ENCODE data around the gene STK11IP. TPM values are rescaled to one million over a fixed set of nuclear protein-coding genes. Genes with fewer than 3 reads are reported as not detected.

The STK11IP gene
- total and polyA plus RNA-seq, 9 of the 15 experiments (the other 6 are each of a cell fraction or from before 2014, with no cell fraction given), result 0.52 to 21.7 (median 5.6) TPM

DNA sequence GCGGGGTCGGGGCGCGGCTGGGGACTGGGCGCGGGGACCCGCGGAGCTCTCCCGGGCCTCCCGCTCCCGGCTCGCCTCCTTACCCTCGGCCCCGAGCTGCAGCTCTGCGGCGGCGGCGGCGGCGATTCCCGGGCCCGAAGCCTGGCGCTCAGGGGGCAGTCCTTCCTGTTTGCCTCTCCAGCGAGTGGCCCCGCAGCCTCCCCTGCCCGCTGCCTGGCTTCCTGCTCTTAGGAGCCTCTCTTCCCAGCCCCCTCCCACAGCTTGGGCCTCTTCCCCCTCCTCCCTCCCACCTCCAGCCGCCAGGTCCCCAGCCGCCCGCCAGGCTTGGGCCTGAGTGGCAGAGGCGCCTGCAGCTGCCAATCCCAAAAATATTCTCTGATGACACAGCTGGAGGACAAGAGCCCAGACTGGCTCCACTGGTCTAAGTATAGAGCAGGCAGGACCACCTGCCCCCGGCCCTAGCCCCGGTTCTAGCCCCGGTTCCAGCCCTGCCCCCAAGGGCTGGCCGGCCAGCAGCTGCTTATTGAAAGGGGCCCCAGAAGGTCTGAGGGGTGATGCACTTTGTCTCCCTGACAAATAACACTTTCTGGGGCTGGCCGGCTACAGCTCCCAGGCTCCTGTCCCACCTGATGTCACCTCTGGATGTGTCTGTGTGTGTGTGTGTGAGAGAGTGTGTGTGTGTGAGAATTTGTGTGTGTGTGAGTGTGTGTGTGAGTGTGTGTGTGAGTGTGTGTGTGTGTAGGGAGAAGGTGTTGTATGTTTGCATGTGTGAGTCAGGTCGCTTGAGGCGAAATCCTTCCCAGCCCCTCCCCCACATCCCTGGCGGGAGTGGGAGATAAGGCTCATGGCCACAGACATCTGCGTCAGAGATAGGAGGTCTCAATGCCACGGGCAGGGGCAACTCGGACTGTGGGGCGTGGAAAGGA is 26.1 kb upstream of the STK11IP start, which contains the start of gene OBSL1 (continued):
- no peak for TF ChIP-seq KLF6 (CRISPR knock-in tag; IDR thresholded peaks at IDR 0.05; ENCODE audit: borderline replicate concordance)
- TF ChIP-seq, protein P1, sequence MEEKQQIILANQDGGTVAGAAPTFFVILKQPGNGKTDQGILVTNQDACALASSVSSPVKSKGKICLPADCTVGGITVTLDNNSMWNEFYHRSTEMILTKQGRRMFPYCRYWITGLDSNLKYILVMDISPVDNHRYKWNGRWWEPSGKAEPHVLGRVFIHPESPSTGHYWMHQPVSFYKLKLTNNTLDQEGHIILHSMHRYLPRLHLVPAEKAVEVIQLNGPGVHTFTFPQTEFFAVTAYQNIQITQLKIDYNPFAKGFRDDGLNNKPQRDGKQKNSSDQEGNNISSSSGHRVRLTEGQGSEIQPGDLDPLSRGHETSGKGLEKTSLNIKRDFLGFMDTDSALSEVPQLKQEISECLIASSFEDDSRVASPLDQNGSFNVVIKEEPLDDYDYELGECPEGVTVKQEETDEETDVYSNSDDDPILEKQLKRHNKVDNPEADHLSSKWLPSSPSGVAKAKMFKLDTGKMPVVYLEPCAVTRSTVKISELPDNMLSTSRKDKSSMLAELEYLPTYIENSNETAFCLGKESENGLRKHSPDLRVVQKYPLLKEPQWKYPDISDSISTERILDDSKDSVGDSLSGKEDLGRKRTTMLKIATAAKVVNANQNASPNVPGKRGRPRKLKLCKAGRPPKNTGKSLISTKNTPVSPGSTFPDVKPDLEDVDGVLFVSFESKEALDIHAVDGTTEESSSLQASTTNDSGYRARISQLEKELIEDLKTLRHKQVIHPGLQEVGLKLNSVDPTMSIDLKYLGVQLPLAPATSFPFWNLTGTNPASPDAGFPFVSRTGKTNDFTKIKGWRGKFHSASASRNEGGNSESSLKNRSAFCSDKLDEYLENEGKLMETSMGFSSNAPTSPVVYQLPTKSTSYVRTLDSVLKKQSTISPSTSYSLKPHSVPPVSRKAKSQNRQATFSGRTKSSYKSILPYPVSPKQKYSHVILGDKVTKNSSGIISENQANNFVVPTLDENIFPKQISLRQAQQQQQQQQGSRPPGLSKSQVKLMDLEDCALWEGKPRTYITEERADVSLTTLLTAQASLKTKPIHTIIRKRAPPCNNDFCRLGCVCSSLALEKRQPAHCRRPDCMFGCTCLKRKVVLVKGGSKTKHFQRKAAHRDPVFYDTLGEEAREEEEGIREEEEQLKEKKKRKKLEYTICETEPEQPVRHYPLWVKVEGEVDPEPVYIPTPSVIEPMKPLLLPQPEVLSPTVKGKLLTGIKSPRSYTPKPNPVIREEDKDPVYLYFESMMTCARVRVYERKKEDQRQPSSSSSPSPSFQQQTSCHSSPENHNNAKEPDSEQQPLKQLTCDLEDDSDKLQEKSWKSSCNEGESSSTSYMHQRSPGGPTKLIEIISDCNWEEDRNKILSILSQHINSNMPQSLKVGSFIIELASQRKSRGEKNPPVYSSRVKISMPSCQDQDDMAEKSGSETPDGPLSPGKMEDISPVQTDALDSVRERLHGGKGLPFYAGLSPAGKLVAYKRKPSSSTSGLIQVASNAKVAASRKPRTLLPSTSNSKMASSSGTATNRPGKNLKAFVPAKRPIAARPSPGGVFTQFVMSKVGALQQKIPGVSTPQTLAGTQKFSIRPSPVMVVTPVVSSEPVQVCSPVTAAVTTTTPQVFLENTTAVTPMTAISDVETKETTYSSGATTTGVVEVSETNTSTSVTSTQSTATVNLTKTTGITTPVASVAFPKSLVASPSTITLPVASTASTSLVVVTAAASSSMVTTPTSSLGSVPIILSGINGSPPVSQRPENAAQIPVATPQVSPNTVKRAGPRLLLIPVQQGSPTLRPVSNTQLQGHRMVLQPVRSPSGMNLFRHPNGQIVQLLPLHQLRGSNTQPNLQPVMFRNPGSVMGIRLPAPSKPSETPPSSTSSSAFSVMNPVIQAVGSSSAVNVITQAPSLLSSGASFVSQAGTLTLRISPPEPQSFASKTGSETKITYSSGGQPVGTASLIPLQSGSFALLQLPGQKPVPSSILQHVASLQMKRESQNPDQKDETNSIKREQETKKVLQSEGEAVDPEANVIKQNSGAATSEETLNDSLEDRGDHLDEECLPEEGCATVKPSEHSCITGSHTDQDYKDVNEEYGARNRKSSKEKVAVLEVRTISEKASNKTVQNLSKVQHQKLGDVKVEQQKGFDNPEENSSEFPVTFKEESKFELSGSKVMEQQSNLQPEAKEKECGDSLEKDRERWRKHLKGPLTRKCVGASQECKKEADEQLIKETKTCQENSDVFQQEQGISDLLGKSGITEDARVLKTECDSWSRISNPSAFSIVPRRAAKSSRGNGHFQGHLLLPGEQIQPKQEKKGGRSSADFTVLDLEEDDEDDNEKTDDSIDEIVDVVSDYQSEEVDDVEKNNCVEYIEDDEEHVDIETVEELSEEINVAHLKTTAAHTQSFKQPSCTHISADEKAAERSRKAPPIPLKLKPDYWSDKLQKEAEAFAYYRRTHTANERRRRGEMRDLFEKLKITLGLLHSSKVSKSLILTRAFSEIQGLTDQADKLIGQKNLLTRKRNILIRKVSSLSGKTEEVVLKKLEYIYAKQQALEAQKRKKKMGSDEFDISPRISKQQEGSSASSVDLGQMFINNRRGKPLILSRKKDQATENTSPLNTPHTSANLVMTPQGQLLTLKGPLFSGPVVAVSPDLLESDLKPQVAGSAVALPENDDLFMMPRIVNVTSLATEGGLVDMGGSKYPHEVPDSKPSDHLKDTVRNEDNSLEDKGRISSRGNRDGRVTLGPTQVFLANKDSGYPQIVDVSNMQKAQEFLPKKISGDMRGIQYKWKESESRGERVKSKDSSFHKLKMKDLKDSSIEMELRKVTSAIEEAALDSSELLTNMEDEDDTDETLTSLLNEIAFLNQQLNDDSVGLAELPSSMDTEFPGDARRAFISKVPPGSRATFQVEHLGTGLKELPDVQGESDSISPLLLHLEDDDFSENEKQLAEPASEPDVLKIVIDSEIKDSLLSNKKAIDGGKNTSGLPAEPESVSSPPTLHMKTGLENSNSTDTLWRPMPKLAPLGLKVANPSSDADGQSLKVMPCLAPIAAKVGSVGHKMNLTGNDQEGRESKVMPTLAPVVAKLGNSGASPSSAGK (IDR thresholded peaks at IDR 0.05), result peak; percentile 52
- TF ChIP-seq, protein P2, sequence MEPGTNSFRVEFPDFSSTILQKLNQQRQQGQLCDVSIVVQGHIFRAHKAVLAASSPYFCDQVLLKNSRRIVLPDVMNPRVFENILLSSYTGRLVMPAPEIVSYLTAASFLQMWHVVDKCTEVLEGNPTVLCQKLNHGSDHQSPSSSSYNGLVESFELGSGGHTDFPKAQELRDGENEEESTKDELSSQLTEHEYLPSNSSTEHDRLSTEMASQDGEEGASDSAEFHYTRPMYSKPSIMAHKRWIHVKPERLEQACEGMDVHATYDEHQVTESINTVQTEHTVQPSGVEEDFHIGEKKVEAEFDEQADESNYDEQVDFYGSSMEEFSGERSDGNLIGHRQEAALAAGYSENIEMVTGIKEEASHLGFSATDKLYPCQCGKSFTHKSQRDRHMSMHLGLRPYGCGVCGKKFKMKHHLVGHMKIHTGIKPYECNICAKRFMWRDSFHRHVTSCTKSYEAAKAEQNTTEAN (CRISPR knock-in tag; IDR thresholded peaks at IDR 0.05), result no peak
- peak; percentile 98 for TF ChIP-seq LEF1 (IDR thresholded peaks at IDR 0.05)

Measured in K562 (cell line).